Cerebellar cortex (tissue), 1 donor: ENCODE results near the gene GSTA1.
"Not testable (repeated sequence)": the region's sequence is repeated elsewhere in the genome, so short reads cannot be mapped to it uniquely, and the experiment has no call there.

Source experiments
- DNase-seq: peaks from one replicate; pipeline ENCODE4 v3.0.0-alpha.2; 2015; ENCODE audit warnings: low spot score

The GSTA1 gene

GRCh38 chr6:52757651-52758338 lies 45.8 kb downstream of the GSTA1 start:
- not testable (repeated sequence) for DNase-seq

- DNase-seq: no peak
These were observed 49.2 kb downstream of the GSTA1 start for GRCh38 chr6:52754443-52754842.

GRCh38 chr6:52753137-52753536 lies 50.5 kb downstream of the GSTA1 start:
- not testable (repeated sequence) for DNase-seq

GRCh38 chr6:52752310-52752709 lies 51.3 kb downstream of the GSTA1 start:
- no peak for DNase-seq

GRCh38 chr6:52749556-52750152 lies 54.0 kb downstream of the GSTA1 start:
- DNase-seq: no peak

- not testable (repeated sequence) for DNase-seq
These were observed 56.3 kb downstream of the GSTA1 start for GRCh38 chr6:52747301-52747700.

- DNase-seq: no peak
These were observed 57.4 kb downstream of the GSTA1 start for GRCh38 chr6:52746213-52746612.

- DNase-seq: no peak
These were observed 57.8 kb downstream of the GSTA1 start for GRCh38 chr6:52745764-52746201.

- DNase-seq: no peak
These were observed 61.7 kb downstream of the GSTA1 start for GRCh38 chr6:52741872-52742271.
